Kidney (tissue), 14 donors: ENCODE measurements around the gene NONO. TPM values are rescaled to one million over a fixed set of nuclear protein-coding genes. Genes with fewer than 3 reads are reported as not detected.

Source experiments
- DNase-seq, 5 donors: peaks; one replicate each; pipeline ENCODE4 v3.0.0-alpha.2; 2013 to 2020
- FAIRE-seq: peaks from 2 replicates; lab custom pipeline; 2012; peaks lifted over from hg19 to GRCh38; lab: Jason Lieb, UNC
- H3K27ac ChIP-seq, 2 donors: one replicate each; pipeline ENCODE4 v1.7.0; 2013; ENCODE audit warnings: low read depth in 2 of 2, low read length in 2 of 2, inconsistent platforms in 1 of 2
- H3K27me3 ChIP-seq: one replicate; pipeline ENCODE4 v1.7.1; 2013; ENCODE audit warnings: low read length, inconsistent platforms; ENCODE audit not compliant: control insufficient read depth, insufficient read depth
- H3K36me3 ChIP-seq, 3 donors: one replicate each; pipeline versions ENCODE4 v1.7.0 to v1.7.1; 2013; ENCODE audit warnings: low read length in 3 of 3, control low read depth in 1 of 3, inconsistent platforms in 1 of 3; ENCODE audit not compliant: insufficient read depth in 3 of 3, control insufficient read depth in 2 of 3
- H3K4me1 ChIP-seq, 3 donors: one replicate each; pipeline versions ENCODE4 v1.7.0 to v1.7.1; 2013; ENCODE audit warnings: low read length in 3 of 3, inconsistent platforms in 1 of 3, low read depth in 1 of 3; ENCODE audit not compliant: control insufficient read depth in 2 of 3, insufficient read depth in 2 of 3
- H3K4me3 ChIP-seq, 3 donors: one replicate each; pipeline versions ENCODE4 v1.7.0 to v1.8.1; 2013; ENCODE audit warnings: low read length in 3 of 3, control low read depth in 1 of 3, inconsistent platforms in 1 of 3
- H3K9ac ChIP-seq, 3 donors: one replicate each; pipeline versions ENCODE4 v1.7.0 to v1.7.1; 2013; ENCODE audit warnings: low read length in 3 of 3, control low read depth in 1 of 3, inconsistent platforms in 1 of 3
- H3K9me3 ChIP-seq, 3 donors: one replicate each; pipeline versions ENCODE4 v1.7.0 to v1.7.1; 2013; ENCODE audit warnings: low read length in 3 of 3, control low read depth in 1 of 3, inconsistent platforms in 1 of 3; ENCODE audit not compliant: control insufficient read depth in 2 of 3, insufficient read depth in 1 of 3
- CTCF ChIP-seq: IDR thresholded peaks from 3 replicates; pipeline ENCODE4 v1.5.1; 2012; ENCODE audit warnings: mild to moderate bottlenecking, moderate library complexity, borderline replicate concordance; ENCODE audit not compliant: insufficient read depth; ENCODE audit errors: extremely low read depth
- intact Hi-C: fragments of 100-400 bp; cut with DNase I; formaldehyde crosslinking; loops from one replicate; pipeline ENCODE4 v1.11.1; 2022
- polyA plus RNA-seq: library from polyadenylated mRNA; stranded (reverse); fragments of 350-450 nt; fragmentation: Illumina TruSeq; extraction: RNeasy Lipid Tissue Mini Kit (QIAGEN cat#74804); gene quantifications from one replicate; pipeline ENCODE4 v1.2.3, GENCODE V29; 2014; ENCODE audit warnings: low read depth, low replicate concordance; ENCODE audit not compliant: insufficient read depth
- total RNA-seq: library from RNA; stranded (reverse); fragmentation: NEBNext Ultra II Directional; extraction: Animal tissue kit (Norgen Biotek cat#: 25700); gene quantifications from one replicate; pipeline ENCODE4 v1.2.1, GENCODE V29; 2021
- donor health status: control.
- donor health status: control.
- donor health status: control.
- donor health status: control.
- donor health status: control.
- donor health status: DM: yes; HTN: yes; CAD: no.
- donor health status: Normal renal cell carcinoma (clear cell type).

NONO gene
- total and polyA plus RNA-seq, 2 donors from 2014 or later: 126 to 225 TPM

- no peak for TF ChIP-seq CTCF
- Histone ChIP-seq H3K27me3 (no peaks in the 10 kb centered on the region), H3K27ac (no peak overlapping the region), H3K9me3 (no peaks in the 10 kb centered on the region), H3K9ac (no peak overlapping the region), H3K36me3 (peaks cover 2 to 26% (median 11%) of the 10 kb centered on the region in 3 donors), H3K4me3 (peak overlapping the region in 1 of 3 donors; percentile 2), H3K4me1 (peaks cover 0 to 2% (median 0%) of the 10 kb centered on the region in 3 donors)
- intact Hi-C loops: no loop called here
- FAIRE-seq (no peak), DNase-seq (peak in 4 of 5 donors; percentile 43 to 70 (median 62))
These were observed 32.6 kb upstream of the NONO start for GRCh38 chrX:71250841-71251240.

- intact Hi-C loops: no loop called here
These were observed 31.9 kb upstream of the NONO start for GRCh38 chrX:71251466-71251973.

GRCh38 chrX:71252221-71252620 is 31.2 kb upstream of the NONO start:
- intact Hi-C loops: no loop called here
- DNase-seq (no peak), FAIRE-seq (no peak)
- H3K27me3 ChIP-seq: no peaks in the 10 kb centered on the region
- no peak for TF ChIP-seq CTCF
- H3K4me3 ChIP-seq: peak overlapping the region in 2 of 3 donors; percentile 1 to 13
- peaks cover 0 to 2% (median 0%) of the 10 kb centered on the region in 3 donors for H3K4me1 ChIP-seq
- no peaks in the 10 kb centered on the region for H3K9me3 ChIP-seq
- no peak overlapping the region for H3K27ac ChIP-seq
- no peak overlapping the region for H3K9ac ChIP-seq
- peaks cover 2 to 17% (median 8%) of the 10 kb centered on the region in 3 donors for H3K36me3 ChIP-seq

More at GRCh38 chrX:71251466-71251973, 31.9 kb upstream of the NONO start:
- DNase-seq (peak in 1 of 5 donors; percentile 47), FAIRE-seq (no peak)
- peaks cover 2 to 23% (median 8%) of the 10 kb centered on the region in 3 donors for H3K36me3 ChIP-seq
- H3K27ac ChIP-seq: no peak overlapping the region
- peaks cover 0 to 2% (median 0%) of the 10 kb centered on the region in 3 donors for H3K4me1 ChIP-seq
- H3K9me3 ChIP-seq: no peaks in the 10 kb centered on the region
- TF ChIP-seq CTCF: no peak
- no peaks in the 10 kb centered on the region for H3K27me3 ChIP-seq
- no peak overlapping the region for H3K9ac ChIP-seq
- H3K4me3 ChIP-seq: peak overlapping the region in 1 of 3 donors; percentile 1
